HG03575 (cell line): ENCODE measurements around the gene RAB11FIP2.

ENCODE experiments used
- ATAC-seq: cut with Tn5 transposase; IDR thresholded peaks from one replicate; pipeline ENCODE4 v1.9.1; 2021; ENCODE audit not compliant: unreplicated experiment, insufficient number of reproducible peaks, low FRiP score; ENCODE audit errors: extremely low read depth

RAB11FIP2 gene

GRCh38 chr10:117991701-117992100, 55.0 kb downstream of the RAB11FIP2 start:
- no peak for ATAC-seq

- no peak for ATAC-seq
Measured at GRCh38 chr10:117989962-117990361, 56.8 kb downstream of the RAB11FIP2 start.

DNA sequence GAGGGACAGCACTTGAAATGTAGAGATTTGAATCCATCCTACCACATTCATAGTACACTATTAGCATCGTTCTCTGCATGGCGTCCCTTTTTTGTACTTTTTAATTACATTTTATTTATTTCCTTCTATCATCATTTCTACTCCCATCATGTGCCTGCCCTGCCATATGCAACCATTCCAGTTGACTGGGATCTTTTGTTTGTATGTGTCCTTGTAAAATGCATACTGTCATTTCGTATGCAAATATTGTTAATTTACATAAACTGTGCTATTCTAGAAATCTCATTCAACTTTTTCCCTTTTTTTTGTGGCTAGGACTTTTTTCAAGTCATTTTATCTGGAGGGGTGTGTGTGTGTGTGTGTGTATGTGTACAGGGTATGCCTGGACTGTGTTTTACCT, 57.9 kb downstream of the RAB11FIP2 start:
- no peak for ATAC-seq

DNA sequence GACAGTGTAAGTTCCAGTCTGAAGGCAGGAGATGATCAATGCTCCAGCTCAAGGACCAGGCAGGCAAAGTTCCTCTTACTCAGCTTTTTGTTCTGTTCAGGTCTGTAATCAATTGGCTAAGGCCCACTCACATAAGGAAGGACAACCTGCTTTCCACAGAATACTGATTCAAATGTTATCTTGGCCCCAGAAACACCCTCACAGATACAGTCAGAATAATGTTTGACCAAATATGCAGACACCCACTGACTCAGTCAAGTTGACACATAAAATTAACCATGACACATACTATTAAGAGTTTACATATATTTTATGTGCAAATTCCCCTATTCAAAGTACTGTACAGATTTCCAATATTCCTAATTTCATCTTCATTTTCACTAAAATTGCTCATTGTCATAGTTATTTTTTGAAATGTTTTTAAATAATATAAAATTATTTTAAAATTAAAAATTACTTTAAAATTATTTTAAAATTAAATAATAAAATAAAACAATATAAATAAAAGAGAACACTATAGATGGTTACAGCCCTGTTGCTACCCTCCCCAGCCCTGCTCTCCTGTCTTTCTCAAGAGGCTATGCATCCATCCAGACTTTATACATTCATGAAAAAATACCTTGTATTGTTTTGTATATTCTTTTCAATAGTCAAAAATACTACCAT, 59.4 kb downstream of the RAB11FIP2 start:
- no peak for ATAC-seq

DNA sequence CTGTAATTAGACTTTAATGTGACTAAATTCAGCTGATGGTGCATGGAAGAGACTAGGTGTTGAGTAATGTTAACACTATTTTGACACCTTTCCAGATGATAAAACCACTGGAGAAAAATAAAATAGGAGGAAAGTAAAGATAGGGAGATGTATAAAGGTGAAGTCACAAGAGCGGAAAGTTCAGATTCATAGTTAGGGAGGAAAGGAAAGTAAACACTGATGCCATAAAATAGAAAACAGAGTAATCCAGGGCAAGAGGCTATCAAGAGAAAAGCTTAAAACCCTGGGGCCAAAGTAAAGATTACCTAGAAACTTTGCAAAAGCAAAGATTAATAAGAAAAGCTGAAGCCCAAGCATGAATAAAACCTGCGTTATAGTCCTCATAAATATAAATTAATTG, 62.8 kb downstream of the RAB11FIP2 start:
- no peak for ATAC-seq

GRCh38 chr10:117980755-117981702, 65.7 kb downstream of the RAB11FIP2 start:
- no peak for ATAC-seq

- ATAC-seq: no peak
Measured at GRCh38 chr10:117980216-117980615, 66.5 kb downstream of the RAB11FIP2 start.

DNA sequence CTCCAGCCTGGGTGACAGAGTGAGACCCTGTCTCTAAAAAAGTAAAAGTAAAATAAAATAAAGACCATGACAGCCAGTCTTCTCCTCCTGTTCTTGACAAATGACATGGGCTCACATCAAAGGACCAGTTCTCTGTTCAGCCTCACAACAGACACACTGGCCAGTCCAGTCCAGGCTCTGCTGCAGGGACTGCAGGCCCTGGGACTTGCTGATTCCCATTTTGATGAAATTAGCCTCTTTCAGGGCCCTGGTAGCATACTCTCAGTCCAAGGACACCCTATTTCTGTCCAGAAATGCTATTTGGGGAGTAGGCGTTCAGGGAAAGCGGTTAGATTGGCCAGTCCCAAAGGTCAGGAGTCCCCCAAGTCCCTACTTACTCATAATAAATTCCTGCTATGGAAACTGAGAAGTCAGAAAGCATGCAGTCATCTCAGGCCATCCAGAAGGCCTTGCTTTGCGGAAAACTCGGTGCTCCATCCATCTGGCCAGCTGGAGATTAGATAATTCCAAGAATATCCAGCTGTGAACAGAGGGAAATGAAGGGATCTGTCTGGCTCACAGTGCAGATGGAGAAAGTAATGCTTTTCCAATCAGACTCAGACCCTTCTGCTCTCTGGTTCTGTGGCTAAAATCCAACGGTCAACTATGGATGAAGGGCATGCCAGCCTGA, 74.4 kb downstream of the RAB11FIP2 start:
- no peak for ATAC-seq

- no peak for ATAC-seq
Measured at GRCh38 chr10:117970962-117971361, 75.8 kb downstream of the RAB11FIP2 start.

- no peak for ATAC-seq
Measured at GRCh38 chr10:117969592-117969991, 77.1 kb downstream of the RAB11FIP2 start.

DNA sequence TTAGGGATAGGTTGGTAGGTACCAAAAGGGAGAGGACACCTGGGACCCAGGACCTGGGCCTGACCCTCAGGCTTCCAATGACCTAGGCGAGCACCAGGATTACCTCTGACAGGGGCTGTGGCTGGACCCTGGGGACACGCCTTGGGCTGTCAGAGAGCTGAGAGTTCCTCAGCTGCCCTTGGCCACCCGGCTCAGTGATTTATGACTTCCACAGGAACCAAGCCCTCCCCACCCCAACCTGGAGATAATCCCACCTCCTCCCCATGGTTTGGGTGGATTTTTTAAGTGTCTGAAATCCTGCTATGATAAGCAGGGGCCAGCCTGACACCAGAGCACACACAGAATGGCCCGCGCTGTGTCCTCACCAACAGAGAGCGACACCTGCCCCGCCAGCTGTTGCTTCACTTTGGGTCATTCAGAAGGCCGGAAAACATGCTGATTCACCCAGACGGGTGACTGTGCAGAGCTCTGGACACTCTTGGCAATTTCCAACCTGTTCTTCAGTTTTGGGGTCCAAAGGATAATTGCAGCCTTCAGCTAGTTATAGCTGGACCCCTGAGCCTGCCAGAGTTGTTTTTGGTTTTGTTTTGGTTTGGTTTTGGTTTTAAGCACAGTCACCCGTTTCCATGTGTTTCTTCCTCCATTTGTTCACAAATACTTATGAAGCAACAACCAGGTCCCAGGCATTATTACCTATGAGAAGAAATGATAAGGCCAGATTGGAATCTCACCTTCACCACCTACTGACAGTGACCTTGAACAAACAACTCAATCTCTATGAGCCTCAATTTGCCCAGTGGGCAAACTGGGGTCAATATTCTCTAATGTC, 78.2 kb downstream of the RAB11FIP2 start:
- ATAC-seq: no peak

GRCh38 chr10:117967149-117967650, 79.5 kb downstream of the RAB11FIP2 start:
- no peak for ATAC-seq

DNA sequence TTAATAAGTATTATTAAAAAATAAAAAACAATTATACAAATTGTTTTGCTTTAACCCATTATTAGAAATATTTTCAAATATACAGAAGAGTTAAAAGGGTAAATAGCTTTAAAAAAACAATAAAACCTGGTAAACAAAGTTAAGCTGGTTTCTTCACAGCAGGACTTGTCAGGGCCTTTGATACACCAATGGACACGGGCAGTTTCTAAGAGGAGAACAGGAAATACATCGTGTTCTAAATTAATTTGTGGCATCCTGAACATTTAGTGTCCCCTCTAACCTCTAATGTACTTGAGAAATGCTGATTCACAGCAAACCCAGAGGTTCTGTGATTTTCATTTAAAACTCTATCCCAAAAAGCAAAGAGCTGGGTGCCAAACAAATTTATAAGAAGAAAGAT, 80.8 kb downstream of the RAB11FIP2 start:
- ATAC-seq: no peak

DNA sequence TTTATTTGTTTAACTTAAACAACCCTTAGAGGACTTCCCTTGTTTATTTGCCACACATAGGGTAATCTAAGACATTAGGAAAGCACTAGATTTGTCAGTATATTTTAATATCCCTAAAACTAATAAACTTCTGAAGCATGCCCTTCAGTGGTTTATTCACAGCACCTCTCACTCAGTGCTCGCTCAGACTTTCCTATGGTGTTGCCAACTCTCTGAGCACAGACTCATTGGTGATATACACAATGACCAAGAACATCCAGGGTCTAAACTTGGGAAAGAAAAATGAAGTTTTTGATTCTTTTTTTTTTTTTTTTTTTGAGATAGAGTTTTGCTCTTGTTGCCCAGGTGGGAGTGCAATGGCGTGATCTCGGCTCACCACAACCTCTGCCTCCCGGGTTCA, 82.2 kb downstream of the RAB11FIP2 start:
- no peak for ATAC-seq

GRCh38 chr10:117960345-117960935, 86.3 kb downstream of the RAB11FIP2 start:
- ATAC-seq: no peak

GRCh38 chr10:117956972-117957371, 89.8 kb downstream of the RAB11FIP2 start:
- ATAC-seq: no peak

GRCh38 chr10:117955176-117955575, 91.6 kb downstream of the RAB11FIP2 start:
- no peak for ATAC-seq
